Stimulated activated CD4-positive, alpha-beta T cell treated with anti-CD3 and anti-CD28 coated beads, Interleukin-1b, Interleukin-23, amount 100 ng/mL, for 1 hour (primary cell): ENCODE results near the gene GGPS1.
A peak's percentile ranks its signal among the peaks of the same experiment; 100 is the strongest.
"Not testable (repeated sequence)": the region's sequence is repeated elsewhere in the genome, so short reads cannot be mapped to it uniquely, and the experiment has no call there.

Experiments
- DNase-seq, 2 donors: peaks; one replicate each; pipeline ENCODE4 v3.0.0-alpha.2; 2020; ENCODE audit warnings: low read depth in 2 of 2

The GGPS1 gene

DNA sequence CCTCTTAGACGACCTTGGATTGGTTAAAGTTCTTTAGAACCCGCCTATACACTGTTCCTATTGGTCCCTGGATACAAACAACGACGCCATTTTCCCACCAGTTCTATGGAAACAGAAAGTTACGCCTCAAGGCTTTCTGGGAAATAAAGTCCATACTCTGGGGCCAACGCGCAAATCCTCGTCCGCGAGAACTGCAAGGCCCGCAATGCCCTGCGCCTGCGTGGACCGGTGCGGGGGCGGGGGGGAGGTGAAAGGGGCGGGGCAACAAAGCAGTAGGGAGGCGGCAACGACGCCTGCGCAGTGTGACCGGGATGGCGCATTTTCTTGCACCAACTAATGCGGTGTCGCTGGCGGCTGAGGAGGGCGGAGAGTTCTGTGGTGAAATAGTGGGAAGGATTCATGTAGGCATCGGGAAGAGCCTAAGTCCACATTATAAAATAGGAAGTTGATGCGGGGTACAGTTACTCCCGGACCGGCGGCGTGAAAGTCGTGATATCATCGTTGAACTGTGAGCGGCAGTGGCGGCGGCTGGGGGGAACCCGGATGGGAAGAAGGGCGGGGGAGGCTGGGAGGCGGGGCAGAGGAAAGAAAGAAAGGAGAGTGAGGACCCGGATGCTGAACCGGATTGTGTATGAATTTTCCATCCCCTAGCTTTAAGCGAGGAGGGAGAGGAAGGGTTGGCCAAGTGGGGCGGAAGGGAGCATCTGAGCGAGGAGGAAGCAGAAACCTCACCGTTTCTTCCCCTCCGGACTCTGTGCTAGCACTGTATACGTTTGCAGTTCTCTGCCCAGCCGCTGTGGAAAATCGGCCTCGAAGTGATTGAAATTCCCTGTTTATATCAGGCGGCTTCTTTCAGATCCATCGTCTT lies at the start of gene GGPS1:
Gene GGPS1 (plus strand): TSS at position 300 of the 868 bp plus-strand sequence. CDS start 6,695 bp downstream, outside the sequence.
- peak; percentile 98 to 99 for DNase-seq

DNA sequence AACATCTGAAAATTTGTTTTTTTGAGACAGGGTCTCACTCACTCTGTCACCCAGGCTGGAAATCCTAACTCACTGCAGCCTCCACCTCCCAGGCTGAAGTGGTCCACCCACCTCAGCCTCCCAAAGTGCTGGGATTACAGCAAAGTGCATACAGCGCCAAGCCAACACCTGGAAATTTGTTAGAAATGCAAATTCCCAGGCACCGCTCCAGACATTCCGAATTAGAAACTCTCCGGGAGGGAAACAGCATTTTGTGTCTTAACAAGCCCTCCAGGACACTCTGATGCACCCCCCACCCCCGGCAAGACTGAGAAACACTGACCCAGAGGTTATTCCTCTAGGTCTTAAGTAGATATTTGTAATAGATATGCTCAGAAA lies 49.5 kb upstream of the GGPS1 start:
- no peak for DNase-seq

DNA sequence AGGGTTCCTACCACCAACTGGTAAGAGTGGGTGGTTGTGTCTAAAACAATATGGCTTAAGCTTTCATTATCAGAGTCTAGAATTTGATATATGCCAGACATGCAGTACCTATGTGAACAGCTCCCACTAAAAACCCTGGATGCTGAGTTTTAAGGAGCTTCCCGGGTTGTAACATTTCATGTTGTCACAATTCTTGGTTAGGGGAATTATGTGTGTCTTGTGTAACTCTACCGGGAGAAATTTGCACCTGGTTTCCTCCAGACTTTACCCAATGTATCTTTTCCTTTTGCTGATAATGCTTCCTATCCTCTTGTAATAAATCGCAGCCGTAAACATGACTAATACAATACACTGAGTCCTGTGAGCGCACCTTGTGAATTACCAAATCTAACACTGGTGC lies 48.7 kb upstream of the GGPS1 start:
- no peak for DNase-seq

DNA sequence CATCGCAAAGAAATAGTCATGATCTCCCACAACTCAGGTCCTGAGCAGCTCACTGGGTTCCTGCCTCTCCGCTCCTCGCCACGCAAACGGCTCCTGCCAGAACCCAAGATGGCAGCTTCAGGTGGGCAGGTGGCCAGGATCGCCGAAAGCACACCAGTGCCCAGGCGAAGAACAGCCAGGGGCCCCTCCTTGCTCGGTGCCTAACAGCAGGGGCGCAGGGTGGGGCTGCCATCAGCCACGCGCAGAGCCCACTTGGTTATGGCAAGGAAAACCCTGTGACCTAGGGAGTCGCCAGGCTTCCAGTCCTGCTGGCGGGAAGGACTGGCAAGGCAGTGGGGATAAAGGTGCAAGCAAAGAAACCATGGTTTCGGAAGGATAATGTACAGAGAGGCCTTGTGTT lies 47.9 kb upstream of the GGPS1 start:
- no peak for DNase-seq

DNA sequence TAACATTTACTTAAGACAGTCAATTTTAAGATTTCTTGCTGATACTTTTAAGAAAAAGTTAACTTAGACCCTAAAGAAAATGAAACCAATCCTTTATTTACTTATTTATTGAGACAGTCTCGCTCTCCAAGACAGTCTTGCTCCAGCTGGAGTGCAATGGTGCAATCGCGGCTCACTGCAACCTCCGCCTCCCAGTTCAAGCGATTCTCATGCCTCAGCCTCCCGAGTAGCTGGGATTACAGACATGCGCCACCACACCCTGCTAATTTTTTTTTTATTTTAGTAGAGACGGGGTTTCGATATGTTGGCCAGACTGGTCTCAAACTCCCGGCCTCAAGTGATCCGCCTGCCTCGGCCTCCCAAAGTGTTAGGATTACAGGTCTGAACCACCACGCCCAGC lies 44.7 kb upstream of the GGPS1 start:
- DNase-seq = not testable (repeated sequence)

DNA sequence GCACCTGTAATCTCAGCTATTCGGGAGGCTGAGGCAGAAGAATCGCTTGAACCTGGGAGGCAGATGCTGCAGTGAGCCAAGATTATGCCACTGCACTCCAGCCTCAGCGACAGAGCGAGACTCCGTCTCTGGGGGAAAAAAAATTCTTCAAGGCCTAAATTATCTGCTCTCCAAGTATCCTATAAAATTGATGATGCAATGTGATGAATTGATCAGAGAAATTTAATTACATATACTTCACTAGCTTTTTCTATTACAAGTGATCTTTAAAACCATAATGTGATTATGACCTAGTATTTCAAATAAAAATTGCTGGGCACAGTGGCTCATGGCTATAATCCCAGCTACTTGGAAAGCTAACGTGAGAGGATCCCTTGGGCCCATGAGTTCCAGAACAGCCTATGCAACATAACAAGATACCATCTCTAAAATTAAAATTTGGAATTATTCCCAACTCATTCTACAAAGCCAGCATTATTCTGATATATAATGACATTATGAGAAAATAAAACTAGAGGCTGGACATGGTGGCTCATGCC lies 44.1 kb upstream of the GGPS1 start:
- no peak for DNase-seq

DNA sequence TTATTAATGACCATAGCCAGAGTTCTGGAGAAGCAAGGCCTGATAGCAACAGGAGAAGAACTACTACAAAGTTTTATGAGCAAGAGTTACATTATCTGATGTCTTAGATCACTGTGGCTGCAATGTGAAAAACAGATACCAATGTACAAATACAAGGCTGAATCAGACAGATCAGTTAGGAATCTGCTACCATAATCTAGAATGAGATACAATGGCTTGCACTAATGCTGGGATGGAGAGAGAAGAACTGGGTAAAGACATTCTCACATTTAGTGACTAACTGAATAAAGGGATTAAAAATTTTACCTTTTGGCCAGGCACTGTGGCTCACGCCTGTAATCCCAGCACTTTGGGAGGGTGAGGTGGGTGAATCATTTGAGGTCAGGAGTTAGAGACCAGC lies 41.7 kb upstream of the GGPS1 start:
- no peak for DNase-seq

DNA sequence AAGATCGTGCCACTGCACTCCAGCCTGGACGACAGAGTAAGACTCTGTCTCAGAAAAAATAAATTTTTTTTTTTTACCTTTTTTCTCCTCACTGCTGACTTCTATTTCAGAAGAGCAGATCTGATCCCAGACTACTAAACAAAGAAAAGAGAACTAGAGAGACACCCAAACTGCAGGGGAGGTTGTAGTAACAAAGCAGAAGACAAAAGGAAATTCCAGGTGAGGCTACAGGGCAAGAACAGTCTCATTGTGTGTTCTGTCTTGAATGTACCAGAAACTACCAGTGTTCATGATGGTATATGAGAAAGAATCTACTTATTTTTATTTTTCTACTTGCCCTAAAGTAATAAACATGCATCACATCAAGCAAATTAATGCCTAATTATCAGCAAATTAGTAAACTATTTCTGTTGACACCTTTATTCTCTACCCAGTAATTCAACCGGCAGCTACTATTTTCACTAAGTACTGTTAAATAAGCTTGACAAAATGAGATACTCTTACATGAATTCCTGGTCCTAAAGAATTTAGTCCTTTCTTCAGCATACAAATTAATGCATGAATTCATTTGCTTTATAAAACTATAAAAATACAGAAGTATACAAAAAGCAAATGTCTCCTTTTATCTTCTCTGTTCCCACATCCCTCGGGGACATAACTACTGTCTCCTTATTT lies 41.0 kb upstream of the GGPS1 start:
- no peak for DNase-seq

DNA sequence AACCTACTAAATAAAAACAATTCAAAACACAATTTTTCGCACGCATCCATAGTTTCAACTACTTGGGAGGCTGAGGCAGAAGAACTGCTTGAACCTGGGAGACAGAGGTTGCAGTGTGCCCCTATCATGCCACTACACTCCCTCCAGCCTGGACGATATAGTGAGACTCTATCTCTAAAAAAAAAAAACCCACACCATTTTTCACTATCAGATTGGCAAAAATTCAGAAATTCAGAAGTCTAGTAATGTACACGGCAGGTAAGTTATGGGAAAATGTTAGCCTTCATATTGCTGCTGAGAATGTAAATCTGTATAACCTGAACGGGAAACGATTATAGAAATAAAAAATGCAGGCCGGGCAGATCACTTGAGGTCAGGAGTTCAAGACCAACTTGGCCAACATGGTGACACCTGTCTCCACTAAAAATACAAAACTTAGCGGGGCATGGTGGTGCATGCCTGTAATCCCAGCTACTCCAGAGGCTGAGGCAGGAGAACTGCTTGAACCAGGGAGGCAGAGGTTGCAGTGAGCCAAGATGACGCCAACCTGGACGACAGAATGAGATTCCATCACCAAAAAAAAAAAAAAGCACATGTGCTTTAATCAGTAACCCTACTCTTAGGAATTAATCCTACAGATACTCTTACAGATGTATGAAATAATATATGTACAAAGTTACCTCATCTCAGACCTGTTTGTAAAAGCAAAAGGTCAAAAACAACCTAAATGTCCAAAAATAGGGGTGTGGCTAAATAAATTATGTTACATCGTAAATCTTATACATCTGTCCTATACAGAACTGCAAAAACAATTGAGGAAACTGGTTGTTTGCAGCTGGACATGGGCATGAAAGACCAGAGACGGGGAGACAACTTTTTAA lies 38.3 kb upstream of the GGPS1 start:
- DNase-seq = no peak

DNA sequence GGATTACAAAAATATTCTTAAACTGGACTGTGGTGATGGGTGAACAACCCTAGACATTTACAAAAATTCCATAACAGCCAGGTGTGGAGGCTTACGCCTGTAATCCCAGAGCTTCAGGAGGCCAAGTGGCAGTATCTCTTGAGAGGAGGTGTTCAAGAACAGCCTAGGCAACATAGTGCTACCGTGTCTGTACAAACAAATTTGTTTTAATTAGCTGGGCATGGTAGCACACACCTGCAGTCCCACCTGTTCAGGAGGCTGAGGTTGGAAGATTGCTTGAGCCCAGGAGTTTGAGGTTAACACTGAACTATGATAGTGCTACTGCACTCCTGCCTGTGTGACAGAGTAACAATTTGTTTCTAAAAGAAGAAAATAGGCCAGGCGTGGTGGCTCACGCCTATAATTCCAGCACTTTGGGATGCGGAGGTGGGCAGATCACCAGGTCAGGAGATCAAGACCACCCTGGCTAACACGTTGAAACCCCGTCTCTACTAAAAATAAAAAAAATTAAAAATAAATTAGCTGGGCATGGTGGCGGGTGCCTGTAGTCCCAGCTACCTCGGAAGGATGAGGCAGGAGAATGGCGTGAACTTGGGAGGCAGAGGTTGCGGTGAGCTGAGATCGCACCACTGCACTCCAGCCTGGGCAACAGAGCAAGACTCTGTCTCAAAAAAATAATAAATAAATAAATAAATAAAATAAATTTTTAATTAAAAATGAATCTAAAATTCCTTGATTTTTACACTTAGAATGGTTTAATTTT lies 37.4 kb upstream of the GGPS1 start:
- DNase-seq = no peak

DNA sequence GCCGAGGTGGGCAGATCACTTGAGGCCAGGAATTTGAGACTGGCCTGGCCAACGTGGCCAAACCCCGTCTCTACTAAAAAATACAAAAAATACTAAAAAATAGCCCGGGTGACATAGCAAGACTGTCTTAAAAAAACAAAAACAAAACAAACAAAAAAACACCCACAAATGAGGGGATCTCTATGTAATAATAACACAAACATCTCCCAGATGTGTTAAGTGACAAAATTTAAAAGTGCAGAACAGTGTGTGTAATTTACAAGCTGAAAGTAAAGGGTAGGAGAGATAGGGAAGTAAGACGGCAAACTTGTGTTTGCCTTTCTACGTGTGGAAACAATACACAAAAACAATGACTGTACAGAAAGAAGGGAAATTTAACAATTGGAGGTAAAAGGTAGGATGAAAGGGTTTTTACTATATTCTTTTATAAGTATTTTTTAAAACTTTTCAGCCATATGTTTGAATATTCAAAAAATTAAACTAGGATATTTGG lies 36.7 kb upstream of the GGPS1 start:
- no peak for DNase-seq

DNA sequence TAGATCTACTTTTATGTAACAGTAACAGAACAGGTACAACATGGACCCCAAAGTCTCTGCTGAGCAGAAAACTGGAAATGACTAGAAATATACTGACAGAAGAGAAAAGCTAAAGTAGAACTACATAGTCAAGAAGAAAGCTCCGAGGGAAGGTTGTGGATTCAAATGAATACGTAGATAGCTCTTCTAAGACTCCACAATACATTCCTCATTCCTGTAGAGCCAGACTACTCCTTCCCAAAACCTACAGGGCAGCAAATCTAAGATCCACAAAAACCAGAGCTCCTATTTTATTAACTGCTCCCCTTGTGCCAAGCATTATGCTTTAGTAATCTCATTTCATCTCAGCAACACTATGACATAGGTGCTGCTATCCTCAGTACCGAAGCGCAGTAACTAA lies 35.6 kb upstream of the GGPS1 start:
- DNase-seq = no peak

DNA sequence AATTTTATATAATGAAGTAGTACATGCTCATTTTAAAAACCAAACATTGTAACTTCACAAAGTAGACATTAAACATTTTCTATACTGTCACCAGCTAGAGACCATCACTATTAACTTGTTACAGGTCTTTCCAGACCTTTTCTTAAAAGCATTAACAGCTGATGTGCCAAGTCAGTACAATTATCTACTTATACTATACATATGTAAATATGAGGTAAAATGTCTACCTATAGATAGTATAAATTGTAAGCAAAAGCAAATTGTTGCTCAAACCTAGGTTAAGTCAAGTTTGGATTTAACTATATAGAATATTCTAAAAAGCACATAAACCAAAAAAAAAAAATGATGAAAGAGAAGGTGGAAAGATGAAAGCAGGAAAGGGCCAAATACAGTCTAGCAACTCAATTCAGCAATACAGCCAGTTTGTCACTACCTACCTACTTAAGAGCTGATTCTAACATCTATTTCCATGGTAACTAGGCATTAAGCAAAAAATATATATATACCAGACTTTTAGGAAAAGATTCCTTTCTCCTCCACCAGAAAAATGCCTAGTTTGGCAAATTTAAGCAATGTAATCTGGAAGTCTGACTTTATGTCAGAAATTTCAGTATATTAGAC lies 34.9 kb upstream of the GGPS1 start:
- no peak for DNase-seq

DNA sequence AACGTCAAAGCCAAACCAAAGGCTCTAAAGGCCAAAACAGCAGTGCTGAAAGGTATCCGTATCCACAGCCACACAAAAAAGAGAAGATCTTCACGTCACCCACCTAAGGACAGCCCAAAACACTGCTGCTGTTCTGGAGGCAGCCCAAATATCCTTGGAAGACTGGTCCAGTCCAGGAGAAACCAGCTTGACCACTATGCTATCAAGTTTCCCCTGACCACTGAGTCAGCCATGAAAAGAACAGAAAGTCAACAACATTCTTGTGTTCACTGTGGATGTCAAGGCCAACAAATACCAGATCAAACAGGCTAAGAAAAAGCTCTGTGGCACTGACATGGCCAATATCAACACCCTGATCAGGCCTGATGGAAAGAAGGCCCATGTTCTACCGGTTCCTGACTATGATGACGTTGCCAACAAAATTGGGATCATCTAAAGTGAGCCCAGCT lies 32.4 kb upstream of the GGPS1 start:
- DNase-seq = no peak

DNA sequence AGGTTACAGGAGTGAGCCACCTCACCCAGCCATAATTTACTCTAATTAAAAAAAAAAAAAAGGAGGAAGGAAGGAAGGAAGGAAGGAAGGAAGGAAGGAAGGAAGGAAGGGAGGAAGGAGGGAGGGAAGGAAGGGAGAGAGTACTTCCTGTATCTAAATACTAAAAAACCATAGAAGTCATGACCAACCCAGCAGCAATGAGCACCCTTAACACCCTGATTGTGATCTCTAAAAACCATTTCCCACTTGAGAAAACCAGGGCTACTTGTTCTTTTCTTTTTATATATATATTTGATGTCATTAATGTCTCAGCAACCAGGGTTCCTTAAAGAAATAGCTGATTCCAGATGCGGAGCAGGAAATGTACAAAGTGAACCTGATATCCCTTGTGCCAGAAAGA lies 31.6 kb upstream of the GGPS1 start:
- no peak for DNase-seq

DNA sequence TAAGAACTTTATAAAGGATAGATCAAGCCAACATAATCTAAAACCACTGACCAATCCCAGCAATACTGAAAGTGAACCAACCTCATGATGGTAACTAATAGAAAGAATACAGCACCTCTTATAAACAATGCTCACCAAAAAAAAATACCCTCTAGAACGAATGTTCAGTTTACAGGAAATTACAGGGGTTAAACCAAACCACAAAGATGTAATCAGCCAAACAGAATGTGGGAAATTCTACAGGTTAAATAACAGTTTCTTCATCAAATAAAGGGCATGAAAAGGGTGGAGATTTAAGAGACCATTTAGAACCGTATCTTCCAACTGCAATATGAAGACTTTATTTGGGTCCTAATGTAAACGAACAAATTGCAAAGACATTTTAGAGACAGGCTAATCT lies 30.8 kb upstream of the GGPS1 start:
- DNase-seq = no peak

DNA sequence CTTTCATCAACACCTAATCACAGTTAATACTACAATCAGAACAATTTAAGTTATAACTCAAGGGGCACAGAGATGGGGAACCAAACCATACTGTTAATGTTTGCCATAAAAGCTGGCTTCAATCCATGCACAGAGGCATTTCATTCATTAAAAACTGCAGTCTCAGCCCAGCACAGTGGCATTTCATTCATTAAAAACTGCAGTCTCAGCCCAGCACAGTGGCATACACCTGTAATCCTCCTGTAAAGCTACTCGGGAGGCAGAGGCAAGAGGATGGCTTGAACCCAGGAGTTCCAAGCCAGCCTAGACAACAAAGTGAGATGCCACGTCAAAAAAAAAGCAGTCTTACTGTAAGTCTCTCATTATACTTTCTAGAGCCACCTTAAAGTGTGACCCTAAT lies 29.6 kb upstream of the GGPS1 start:
- DNase-seq = no peak

DNA sequence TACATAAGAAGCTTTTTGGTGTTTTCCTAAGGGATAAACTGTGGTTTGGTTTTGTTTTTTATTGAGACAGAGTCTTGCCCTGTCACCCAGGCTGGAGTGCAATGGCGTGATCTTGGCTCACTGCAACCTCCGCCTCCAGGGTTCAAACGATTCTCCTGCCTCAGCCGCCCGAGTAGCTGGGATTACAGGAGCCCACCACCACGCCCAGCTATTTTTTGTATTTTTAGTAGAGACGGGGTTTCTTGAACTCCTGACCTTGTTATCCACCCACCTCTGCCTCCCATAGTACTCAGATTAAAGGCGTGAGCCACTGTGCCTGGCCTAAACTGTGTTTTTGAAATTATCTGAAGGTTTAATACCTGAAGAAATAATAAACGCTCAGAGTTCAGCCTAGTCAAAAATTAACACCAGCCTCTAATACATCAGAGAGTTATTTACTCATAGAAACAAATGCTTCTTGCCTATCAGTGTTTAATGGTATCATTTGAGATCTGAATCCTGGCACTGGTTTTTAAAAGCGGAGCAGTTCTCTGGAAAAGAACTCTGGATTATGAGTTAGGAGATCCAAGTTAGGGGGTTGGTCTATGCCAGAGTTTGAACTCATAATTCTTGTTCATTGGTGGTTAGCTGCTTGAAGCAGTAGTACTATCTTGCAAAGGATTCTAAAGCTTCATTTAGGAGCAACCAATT lies 29.1 kb upstream of the GGPS1 start:
- no peak for DNase-seq

DNA sequence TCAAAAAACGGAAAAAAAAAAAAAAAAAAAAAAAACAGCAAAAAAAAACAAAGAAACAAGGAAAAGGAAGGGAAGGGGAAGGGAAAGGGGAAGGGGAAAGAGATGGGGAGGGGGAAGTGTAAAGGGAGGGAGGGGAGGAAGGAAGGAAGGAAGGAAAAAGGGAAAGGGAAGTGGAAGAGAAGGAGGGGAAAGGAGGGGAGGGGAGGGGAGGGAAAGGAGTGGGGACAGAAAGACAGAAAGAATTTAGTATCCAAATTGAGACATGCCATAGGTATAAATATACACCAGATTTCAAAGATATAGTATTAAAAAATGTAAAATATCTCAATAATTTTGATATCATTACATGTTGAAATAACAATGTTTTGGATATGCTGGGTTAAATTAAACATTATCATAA lies 26.2 kb upstream of the GGPS1 start:
- no peak for DNase-seq
